T-helper 1 cell treated with Interleukin-12 subunit alpha and Interleukin-12 subunit beta and Interleukin-4 antibody, amounts not matched to agents 30 μg/mL and 1 μg/mL, for 36 hours (primary cell): ENCODE measurements around the gene MFSD11.
"Not testable (repeated sequence)": the region's sequence is repeated elsewhere in the genome, so short reads cannot be mapped to it uniquely, and the experiment has no call there.

ENCODE experiments used
- H3K27ac Mint-ChIP-seq: one replicate; pipeline ENCODE4 v1.8.0; 2021; ENCODE audit warnings: mild to moderate bottlenecking, mixed read lengths
- H3K27me3 Mint-ChIP-seq: one replicate; pipeline ENCODE4 v1.8.0; 2021; ENCODE audit warnings: low read depth, mixed read lengths
- H3K36me3 Mint-ChIP-seq: one replicate; pipeline ENCODE4 v1.8.0; 2021; ENCODE audit warnings: low read depth, mixed read lengths
- H3K4me1 Mint-ChIP-seq: one replicate; pipeline ENCODE4 v1.8.0; 2021; ENCODE audit warnings: low read depth, mixed read lengths
- H3K4me3 Mint-ChIP-seq: one replicate; pipeline ENCODE4 v1.8.0; 2021; ENCODE audit warnings: mild to moderate bottlenecking, moderate library complexity, mixed read lengths
- H3K9me3 Mint-ChIP-seq: one replicate; pipeline ENCODE4 v1.8.0; 2021; ENCODE audit warnings: mixed read lengths

Gene MFSD11

GRCh38 chr17:76737676-76738467, at the start of gene MFSD11:
Gene MFSD11, plus strand, starts transcription at chr17:76738119. Its CDS starts 234 bp downstream, at chr17:76738353.
- Mint-ChIP-seq H3K4me3 (peak within 1 kb of the TSS; percentile 94), H3K4me1 (peaks cover 37% of the 10 kb centered on the region), H3K27me3 (no peaks in the 10 kb centered on the region), H3K9me3 (no peaks in the 10 kb centered on the region), H3K36me3 (peaks cover 40% of the 10 kb centered on the region), H3K27ac (peak within 1 kb of the TSS; percentile 98)

GRCh38 chr17:76688165-76688622, 49.7 kb upstream of the MFSD11 start:
- no peak overlapping the region for H3K4me3 Mint-ChIP-seq
- no peaks in the 10 kb centered on the region for H3K27me3 Mint-ChIP-seq
- H3K4me1 Mint-ChIP-seq: no peaks in the 10 kb centered on the region
- no peaks in the 10 kb centered on the region for H3K9me3 Mint-ChIP-seq
- no peak overlapping the region for H3K27ac Mint-ChIP-seq
- no peaks in the 10 kb centered on the region for H3K36me3 Mint-ChIP-seq

- Mint-ChIP-seq H3K4me3 (no peak overlapping the region), H3K27me3 (no peaks in the 10 kb centered on the region), H3K9me3 (no peaks in the 10 kb centered on the region), H3K4me1 (no peaks in the 10 kb centered on the region), H3K27ac (no peak overlapping the region), H3K36me3 (no peaks in the 10 kb centered on the region)
These were observed 48.1 kb upstream of the MFSD11 start for GRCh38 chr17:76689859-76690258.

GRCh38 chr17:76690596-76691280, 47.2 kb upstream of the MFSD11 start:
- Mint-ChIP-seq H3K9me3 (no peaks in the 10 kb centered on the region), H3K27me3 (no peaks in the 10 kb centered on the region), H3K4me3 (no peak overlapping the region), H3K4me1 (peaks cover 1% of the 10 kb centered on the region), H3K36me3 (no peaks in the 10 kb centered on the region), H3K27ac (no peak overlapping the region)

- no peaks in the 10 kb centered on the region for H3K27me3 Mint-ChIP-seq
These were observed 46.3 kb upstream of the MFSD11 start for GRCh38 chr17:76691379-76692191.

GRCh38 chr17:76695059-76695831, 42.7 kb upstream of the MFSD11 start:
- Mint-ChIP-seq H3K4me3 (no peak overlapping the region), H3K4me1 (peaks cover 4% of the 10 kb centered on the region), H3K27ac (no peak overlapping the region), H3K9me3 (no peaks in the 10 kb centered on the region), H3K27me3 (no peaks in the 10 kb centered on the region), H3K36me3 (no peaks in the 10 kb centered on the region)

More at GRCh38 chr17:76691379-76692191, 46.3 kb upstream of the MFSD11 start:
- Mint-ChIP-seq H3K4me3 (no peak overlapping the region), H3K36me3 (no peaks in the 10 kb centered on the region), H3K27ac (no peak overlapping the region), H3K9me3 (no peaks in the 10 kb centered on the region), H3K4me1 (peaks cover 1% of the 10 kb centered on the region)

GRCh38 chr17:76696763-76697701, 40.9 kb upstream of the MFSD11 start:
- Mint-ChIP-seq H3K27ac (no peak overlapping the region), H3K27me3 (no peaks in the 10 kb centered on the region), H3K9me3 (no peaks in the 10 kb centered on the region), H3K4me1 (peaks cover 4% of the 10 kb centered on the region), H3K4me3 (no peak overlapping the region), H3K36me3 (no peaks in the 10 kb centered on the region)

GRCh38 chr17:76697702-76698465, 40.0 kb upstream of the MFSD11 start:
- no peaks in the 10 kb centered on the region for H3K36me3 Mint-ChIP-seq
- H3K27ac Mint-ChIP-seq: no peak overlapping the region
- no peak overlapping the region for H3K4me3 Mint-ChIP-seq
- H3K4me1 Mint-ChIP-seq: peaks cover 4% of the 10 kb centered on the region
- H3K9me3 Mint-ChIP-seq: no peaks in the 10 kb centered on the region
- H3K27me3 Mint-ChIP-seq: no peaks in the 10 kb centered on the region

GRCh38 chr17:76698466-76698977, 39.4 kb upstream of the MFSD11 start:
- not testable (repeated sequence) for H3K4me1 Mint-ChIP-seq, H3K36me3 Mint-ChIP-seq, H3K4me3 Mint-ChIP-seq, H3K27ac Mint-ChIP-seq, H3K27me3 Mint-ChIP-seq, H3K9me3 Mint-ChIP-seq

- no peaks in the 10 kb centered on the region for H3K27me3 Mint-ChIP-seq
- no peaks in the 10 kb centered on the region for H3K9me3 Mint-ChIP-seq
- H3K4me3 Mint-ChIP-seq: no peak overlapping the region
- H3K27ac Mint-ChIP-seq: no peak overlapping the region
- H3K4me1 Mint-ChIP-seq: peaks cover 3% of the 10 kb centered on the region
- no peaks in the 10 kb centered on the region for H3K36me3 Mint-ChIP-seq
These were observed 37.7 kb upstream of the MFSD11 start for GRCh38 chr17:76700270-76700616.

- Mint-ChIP-seq H3K27me3 (no peaks in the 10 kb centered on the region), H3K36me3 (no peaks in the 10 kb centered on the region), H3K4me3 (no peak overlapping the region), H3K9me3 (no peaks in the 10 kb centered on the region), H3K27ac (no peak overlapping the region), H3K4me1 (peaks cover 3% of the 10 kb centered on the region)
These were observed 37.1 kb upstream of the MFSD11 start for GRCh38 chr17:76700617-76701470.

GRCh38 chr17:76701471-76701967, 36.4 kb upstream of the MFSD11 start:
- no peak overlapping the region for H3K4me3 Mint-ChIP-seq
- no peaks in the 10 kb centered on the region for H3K9me3 Mint-ChIP-seq
- no peak overlapping the region for H3K27ac Mint-ChIP-seq
- H3K27me3 Mint-ChIP-seq: no peaks in the 10 kb centered on the region
- no peaks in the 10 kb centered on the region for H3K36me3 Mint-ChIP-seq
- peaks cover 3% of the 10 kb centered on the region for H3K4me1 Mint-ChIP-seq
